Cerebellar cortex (tissue), 1 donor: ENCODE measurements around the gene ASGR2.
"Not testable (repeated sequence)": the region's sequence is repeated elsewhere in the genome, so short reads cannot be mapped to it uniquely, and the experiment has no call there.

Experiments
- DNase-seq: peaks from one replicate; pipeline ENCODE4 v3.0.0-alpha.2; 2015; ENCODE audit warnings: low spot score

Gene ASGR2

GRCh38 chr17:7124923-7125322, 10.3 kb upstream of the ASGR2 start:
- no peak for DNase-seq

- no peak for DNase-seq
These were observed 9.2 kb upstream of the ASGR2 start for GRCh38 chr17:7123844-7124243.

- DNase-seq = no peak
These were observed 7.8 kb upstream of the ASGR2 start for GRCh38 chr17:7122381-7122780.

GRCh38 chr17:7120635-7121034, 6.0 kb upstream of the ASGR2 start:
- DNase-seq = not testable (repeated sequence)

GRCh38 chr17:7120123-7120522, 5.5 kb upstream of the ASGR2 start:
- no peak for DNase-seq

GRCh38 chr17:7119314-7119713, 4.7 kb upstream of the ASGR2 start:
- DNase-seq = no peak

GRCh38 chr17:7114875-7115614, 423 bp upstream of the ASGR2 start:
- DNase-seq = no peak

GRCh38 chr17:7113273-7114071, 1.1 kb downstream of the ASGR2 start:
- DNase-seq = no peak

GRCh38 chr17:7112510-7113108, 2.0 kb downstream of the ASGR2 start:
- DNase-seq = no peak

- no peak for DNase-seq
These were observed 2.7 kb downstream of the ASGR2 start for GRCh38 chr17:7111784-7112509.

- no peak for DNase-seq
These were observed 3.9 kb downstream of the ASGR2 start for GRCh38 chr17:7110617-7111306.

GRCh38 chr17:7109461-7110322, 4.9 kb downstream of the ASGR2 start:
- DNase-seq = no peak

GRCh38 chr17:7108981-7109380, 5.6 kb downstream of the ASGR2 start:
- no peak for DNase-seq

GRCh38 chr17:7108560-7108925, 6.1 kb downstream of the ASGR2 start:
- no peak for DNase-seq

- no peak for DNase-seq
These were observed 6.6 kb downstream of the ASGR2 start for GRCh38 chr17:7107795-7108559.

GRCh38 chr17:7107012-7107754, 7.4 kb downstream of the ASGR2 start:
- DNase-seq = no peak

- no peak for DNase-seq
These were observed 12.2 kb downstream of the ASGR2 start for GRCh38 chr17:7102421-7102820.

GRCh38 chr17:7101531-7101930, 13.1 kb downstream of the ASGR2 start:
- no peak for DNase-seq

GRCh38 chr17:7100641-7101379, 13.8 kb downstream of the ASGR2 start:
- not testable (repeated sequence) for DNase-seq
